Panc1 (cell line): Measurements from ENCODE around the gene NADK2. TPM values are rescaled to one million over a fixed set of nuclear protein-coding genes. Genes with fewer than 3 reads are reported as not detected.

Source experiments
- ATAC-seq: fragments of 200-7000 bp; cut with Tn5 transposase; 2 replicates; pipeline ENCODE4 v1.9.1; 2020; ENCODE audit warnings: mild to moderate bottlenecking, moderate library complexity
- BruUV-seq: library from RNA; stranded (reverse); fragments of 400-500 nt; replicated peaks from 2 replicates; lab custom pipeline; 2021; lab: Mats Ljungman, UMichigan
- CTCF ChIA-PET: fragments of 300-600 bp; sonication (Branson Sonifier 250); formaldehyde crosslinking; loops from one replicate; lab custom pipeline; 2022; ENCODE audit warnings: antibody characterized with exemption; lab: Charles Lee
- POLR2A ChIA-PET: fragments of 300-600 bp; sonication (Branson Sonifier 250); formaldehyde crosslinking; loops from one replicate; lab custom pipeline; 2022; ENCODE audit warnings: antibody characterized with exemption; lab: Charles Lee
- DNase-seq: peaks from one replicate; pipeline ENCODE4 v3.0.0-alpha.2; 2010; ENCODE audit warnings: low read depth, low spot score
- H3K27ac ChIP-seq: 2 replicates; pipeline ENCODE4 v1.5.1; 2011; ENCODE audit warnings: mild to moderate bottlenecking, low read length, inconsistent platforms
- H3K27me3 ChIP-seq: fragments of 200-500 bp; sonication (Bioruptor generic); 2 replicates; pipeline ENCODE4 v1.6.0; 2014; ENCODE audit warnings: low read length, inconsistent platforms; ENCODE audit not compliant: control insufficient read depth, insufficient read depth
- H3K36me3 ChIP-seq: fragments of 200-500 bp; sonication (Bioruptor generic); 2 replicates; pipeline ENCODE4 v1.5.1; 2014; ENCODE audit warnings: inconsistent platforms, mild to moderate bottlenecking, low read length, moderate library complexity; ENCODE audit not compliant: control insufficient read depth, insufficient read depth
- H3K4me1 ChIP-seq: 2 replicates; pipeline ENCODE4 v1.5.1; 2011; ENCODE audit warnings: inconsistent platforms, mild to moderate bottlenecking, low read length, moderate library complexity; ENCODE audit not compliant: control insufficient read depth, insufficient read depth
- H3K4me3 ChIP-seq, 2 experiments: 2 replicates each; pipeline ENCODE4 v1.5.1; 2011 to 2012; ENCODE audit warnings: low read depth in 2 of 2, low read length in 2 of 2, mild to moderate bottlenecking in 2 of 2, inconsistent platforms in 1 of 2, moderate library complexity in 1 of 2
- H3K9me3 ChIP-seq: fragments of 200-500 bp; sonication (Bioruptor generic); 2 replicates; pipeline ENCODE4 v1.5.1; 2014; ENCODE audit warnings: low read depth, mild to moderate bottlenecking, inconsistent platforms, low read length, moderate library complexity; ENCODE audit not compliant: control insufficient read depth, insufficient read depth
- POLR2AphosphoS5 ChIP-seq: IDR thresholded peaks from 2 replicates; pipeline ENCODE4 v1.6.1; 2012; ENCODE audit warnings: mild to moderate bottlenecking, low read depth, low read length, moderate library complexity
- SIN3A ChIP-seq: IDR thresholded peaks from 2 replicates; pipeline ENCODE4 v1.6.1; 2012; ENCODE audit warnings: low read depth, mild to moderate bottlenecking, low read length, moderate library complexity, borderline replicate concordance; ENCODE audit not compliant: insufficient read depth
- TCF7L2 ChIP-seq: IDR thresholded peaks from 2 replicates; pipeline ENCODE4 v1.6.1; 2011; ENCODE audit warnings: mild to moderate bottlenecking, low read depth, low read length, inconsistent platforms
- in situ Hi-C: cut with HindIII; loops from 2 replicates; pipeline ENCODE4 v1.10.0; 2016; ENCODE audit warnings: low sequenced_read_pairs, low pct_unique_long_range_greater_than_20kb
- intact Hi-C: fragments of 100-400 bp; cut with micrococcal nuclease; formaldehyde crosslinking; loops from one replicate; pipeline ENCODE4 v1.10.0; 2022; ENCODE audit not compliant: unreplicated experiment
- total RNA-seq: library from RNA; stranded (reverse); gene quantifications from one replicate; pipeline ENCODE4 v1.2.1, GENCODE V29; 2021; ENCODE audit not compliant: unreplicated experiment
- TF ChIP-seq, protein P1 (sequence below), 2 experiments: IDR thresholded peaks; 2 replicates each; pipeline ENCODE4 v1.6.1; 2011 to 2012; ENCODE audit warnings: low read depth in 2 of 2, control low read depth in 1 of 2, low read length in 1 of 2, mild to moderate bottlenecking in 1 of 2, moderate library complexity in 1 of 2; ENCODE audit not compliant: insufficient read depth in 1 of 2
- TF ChIP-seq, protein P2 (sequence below): fragments of 450-650 bp; IDR thresholded peaks from 2 replicates; pipeline ENCODE4 v1.5.1; 2017; ENCODE audit warnings: mild to moderate bottlenecking

Gene NADK2
- total RNA-seq, 1 experiment from 2014 or later: 22.5 TPM

DNA sequence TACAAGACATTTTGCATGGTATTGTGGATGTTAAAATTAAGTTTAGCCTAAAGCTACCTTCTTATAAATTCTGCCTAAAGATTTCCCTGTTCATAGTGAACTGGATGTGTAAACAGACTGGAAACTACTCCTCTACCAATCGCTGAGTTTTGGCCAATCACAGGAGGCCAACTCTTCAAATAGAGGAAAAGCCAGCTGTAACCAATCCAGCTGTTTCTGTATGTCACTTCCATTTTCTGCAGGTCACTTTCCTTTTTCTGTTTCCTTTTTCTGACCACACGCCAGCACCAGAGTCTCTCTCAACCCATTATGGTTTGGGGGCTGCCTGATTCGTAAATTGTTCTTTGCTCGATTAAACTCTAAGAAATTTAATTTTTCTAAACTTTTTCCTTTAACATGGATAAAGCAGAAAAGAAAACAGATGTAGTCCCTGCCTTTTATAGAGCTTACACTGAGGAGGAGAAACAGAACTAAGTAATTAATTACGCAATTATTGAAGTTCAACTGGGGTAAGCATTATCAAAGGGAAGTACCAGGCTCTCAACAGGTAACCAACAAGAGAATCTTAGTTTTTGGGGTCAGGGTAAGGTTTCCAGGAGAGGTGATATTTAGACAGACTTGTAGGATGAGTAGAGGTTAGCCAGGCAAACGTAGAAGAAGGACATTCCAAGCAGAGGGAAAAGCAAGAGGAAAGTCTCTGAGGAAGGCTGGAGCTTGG lies 32.2 kb upstream of the NADK2 start:
- POLR2A ChIA-PET: no interaction called here
- DNase-seq: no peak
- no peaks in the 10 kb centered on the region for H3K9me3 ChIP-seq
- intact Hi-C loops (no loop called here), in situ Hi-C loops (no loop called here)
- no peaks in the 10 kb centered on the region for H3K36me3 ChIP-seq
- H3K4me3 ChIP-seq: no peak overlapping the region
- no peaks in the 10 kb centered on the region for H3K27me3 ChIP-seq
- no peaks in the 10 kb centered on the region for H3K4me1 ChIP-seq
- CTCF ChIA-PET: no interaction called here
- BruUV-seq: no TSS peak
- ATAC-seq: no peak
- no peak overlapping the region for H3K27ac ChIP-seq
- no peak for TF ChIP-seq SIN3A
- TF ChIP-seq, protein P1, sequence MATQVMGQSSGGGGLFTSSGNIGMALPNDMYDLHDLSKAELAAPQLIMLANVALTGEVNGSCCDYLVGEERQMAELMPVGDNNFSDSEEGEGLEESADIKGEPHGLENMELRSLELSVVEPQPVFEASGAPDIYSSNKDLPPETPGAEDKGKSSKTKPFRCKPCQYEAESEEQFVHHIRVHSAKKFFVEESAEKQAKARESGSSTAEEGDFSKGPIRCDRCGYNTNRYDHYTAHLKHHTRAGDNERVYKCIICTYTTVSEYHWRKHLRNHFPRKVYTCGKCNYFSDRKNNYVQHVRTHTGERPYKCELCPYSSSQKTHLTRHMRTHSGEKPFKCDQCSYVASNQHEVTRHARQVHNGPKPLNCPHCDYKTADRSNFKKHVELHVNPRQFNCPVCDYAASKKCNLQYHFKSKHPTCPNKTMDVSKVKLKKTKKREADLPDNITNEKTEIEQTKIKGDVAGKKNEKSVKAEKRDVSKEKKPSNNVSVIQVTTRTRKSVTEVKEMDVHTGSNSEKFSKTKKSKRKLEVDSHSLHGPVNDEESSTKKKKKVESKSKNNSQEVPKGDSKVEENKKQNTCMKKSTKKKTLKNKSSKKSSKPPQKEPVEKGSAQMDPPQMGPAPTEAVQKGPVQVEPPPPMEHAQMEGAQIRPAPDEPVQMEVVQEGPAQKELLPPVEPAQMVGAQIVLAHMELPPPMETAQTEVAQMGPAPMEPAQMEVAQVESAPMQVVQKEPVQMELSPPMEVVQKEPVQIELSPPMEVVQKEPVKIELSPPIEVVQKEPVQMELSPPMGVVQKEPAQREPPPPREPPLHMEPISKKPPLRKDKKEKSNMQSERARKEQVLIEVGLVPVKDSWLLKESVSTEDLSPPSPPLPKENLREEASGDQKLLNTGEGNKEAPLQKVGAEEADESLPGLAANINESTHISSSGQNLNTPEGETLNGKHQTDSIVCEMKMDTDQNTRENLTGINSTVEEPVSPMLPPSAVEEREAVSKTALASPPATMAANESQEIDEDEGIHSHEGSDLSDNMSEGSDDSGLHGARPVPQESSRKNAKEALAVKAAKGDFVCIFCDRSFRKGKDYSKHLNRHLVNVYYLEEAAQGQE (IDR thresholded peaks at IDR 0.05; ENCODE audit: insufficient read depth in 1 of 2, low read depth in 2 of 2, low read length in 1 of 2): no peak
- TF ChIP-seq, protein P2, sequence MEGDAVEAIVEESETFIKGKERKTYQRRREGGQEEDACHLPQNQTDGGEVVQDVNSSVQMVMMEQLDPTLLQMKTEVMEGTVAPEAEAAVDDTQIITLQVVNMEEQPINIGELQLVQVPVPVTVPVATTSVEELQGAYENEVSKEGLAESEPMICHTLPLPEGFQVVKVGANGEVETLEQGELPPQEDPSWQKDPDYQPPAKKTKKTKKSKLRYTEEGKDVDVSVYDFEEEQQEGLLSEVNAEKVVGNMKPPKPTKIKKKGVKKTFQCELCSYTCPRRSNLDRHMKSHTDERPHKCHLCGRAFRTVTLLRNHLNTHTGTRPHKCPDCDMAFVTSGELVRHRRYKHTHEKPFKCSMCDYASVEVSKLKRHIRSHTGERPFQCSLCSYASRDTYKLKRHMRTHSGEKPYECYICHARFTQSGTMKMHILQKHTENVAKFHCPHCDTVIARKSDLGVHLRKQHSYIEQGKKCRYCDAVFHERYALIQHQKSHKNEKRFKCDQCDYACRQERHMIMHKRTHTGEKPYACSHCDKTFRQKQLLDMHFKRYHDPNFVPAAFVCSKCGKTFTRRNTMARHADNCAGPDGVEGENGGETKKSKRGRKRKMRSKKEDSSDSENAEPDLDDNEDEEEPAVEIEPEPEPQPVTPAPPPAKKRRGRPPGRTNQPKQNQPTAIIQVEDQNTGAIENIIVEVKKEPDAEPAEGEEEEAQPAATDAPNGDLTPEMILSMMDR: no peak
- no peak for TF ChIP-seq POLR2AphosphoS5
- no peak for TF ChIP-seq TCF7L2

DNA sequence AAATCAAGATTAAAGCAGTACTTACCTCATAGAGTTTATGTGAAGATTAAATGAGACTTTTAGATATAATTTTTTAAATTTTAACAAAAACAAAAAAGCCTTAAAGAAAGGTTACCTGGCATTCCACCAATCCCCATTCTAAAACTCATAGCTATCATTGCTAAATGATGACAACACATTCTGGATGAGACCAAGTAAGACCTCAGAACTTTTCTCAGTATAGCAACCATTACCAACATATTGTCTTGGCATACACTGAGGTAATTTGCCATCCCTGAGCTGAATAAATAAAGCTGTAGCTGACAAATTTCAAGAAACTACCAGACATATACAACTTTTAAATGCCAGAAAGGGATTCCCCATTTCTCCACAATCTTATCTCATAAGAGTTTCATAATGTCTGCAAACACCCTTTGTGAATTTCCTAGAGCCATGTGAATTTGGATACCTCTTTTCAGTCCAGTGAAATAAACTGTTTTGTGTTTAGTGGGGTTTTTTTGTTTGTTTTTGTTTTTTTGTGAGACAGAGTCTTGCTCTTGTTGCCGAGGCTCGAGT lies 30.5 kb upstream of the NADK2 start:
- TF ChIP-seq POLR2AphosphoS5: no peak
- TF ChIP-seq, protein P1 (IDR thresholded peaks at IDR 0.05; ENCODE audit: insufficient read depth in 1 of 2, low read depth in 2 of 2, low read length in 1 of 2): no peak
- H3K9me3 ChIP-seq: no peaks in the 10 kb centered on the region
- CTCF ChIA-PET: interaction anchor here (0.7 kb wide), 1 partner anchor 1394 kb away, joined by 3 read pairs; no protein-coding TSS in a partner anchor
- no peak for DNase-seq
- no TSS peak for BruUV-seq
- H3K36me3 ChIP-seq: no peaks in the 10 kb centered on the region
- intact Hi-C loops: no loop called here
- no peak for ATAC-seq
- H3K4me3 ChIP-seq: no peak overlapping the region
- H3K27me3 ChIP-seq: no peaks in the 10 kb centered on the region
- in situ Hi-C loops: no loop called here
- POLR2A ChIA-PET: no interaction called here
- H3K4me1 ChIP-seq: no peaks in the 10 kb centered on the region
- H3K27ac ChIP-seq: no peak overlapping the region
